IPS-NIHi11 (cell line): ENCODE data around the gene B4GAT1.
"Not testable (repeated sequence)": the region's sequence is repeated elsewhere in the genome, so short reads cannot be mapped to it uniquely, and the experiment has no call there.

Experiments
- DNase-seq: peaks from one replicate; pipeline ENCODE4 v3.0.0; 2012; ENCODE audit warnings: mixed read lengths, low spot score

The B4GAT1 gene

GRCh38 chr11:66322732-66323427 lies 24.5 kb downstream of the B4GAT1 start:
- DNase-seq, result no peak

- no peak for DNase-seq
These were observed 25.8 kb downstream of the B4GAT1 start for GRCh38 chr11:66321606-66322005.

GRCh38 chr11:66320748-66321147 lies 26.7 kb downstream of the B4GAT1 start:
- not testable (repeated sequence) for DNase-seq

- not testable (repeated sequence) for DNase-seq
These were observed 27.1 kb downstream of the B4GAT1 start for GRCh38 chr11:66320289-66320688.

GRCh38 chr11:66318600-66318970 lies 28.8 kb downstream of the B4GAT1 start:
- no peak for DNase-seq

- DNase-seq, result no peak
These were observed 29.5 kb downstream of the B4GAT1 start for GRCh38 chr11:66317723-66318599.

- no peak for DNase-seq
These were observed 30.1 kb downstream of the B4GAT1 start for GRCh38 chr11:66317322-66317722.

- DNase-seq, result peak; percentile 70
These were observed 30.6 kb downstream of the B4GAT1 start, which contains the start of gene CD248 for GRCh38 chr11:66316849-66317251. TSS of gene CD248 (minus strand) at chr11:66317044. CDS start at chr11:66317027, 17 bp downstream.

GRCh38 chr11:66315921-66316811 lies 31.3 kb downstream of the B4GAT1 start:
- DNase-seq, result no peak

DNA sequence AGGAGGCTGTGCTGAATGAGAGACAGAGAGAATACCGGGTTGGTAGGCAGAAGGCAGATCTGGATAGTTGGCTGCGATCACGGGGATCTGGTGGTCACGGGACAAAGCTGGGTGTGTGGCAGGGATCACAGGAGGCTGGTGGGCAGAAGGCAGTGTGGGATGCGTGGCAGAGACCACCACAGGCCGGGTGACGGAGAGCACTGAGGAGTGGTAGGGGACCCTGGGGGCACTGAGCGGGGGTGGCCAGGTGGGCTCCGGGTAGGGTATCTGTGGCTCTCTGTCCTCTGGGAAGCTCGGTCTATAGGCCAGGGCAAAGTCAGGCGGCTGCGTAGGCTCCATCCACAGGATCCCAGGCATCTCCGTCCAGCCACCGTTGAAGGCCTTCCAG lies 31.9 kb downstream of the B4GAT1 start:
- no peak for DNase-seq

GRCh38 chr11:66314561-66315497 lies 32.6 kb downstream of the B4GAT1 start:
- no peak for DNase-seq

- DNase-seq, result no peak
These were observed 33.3 kb downstream of the B4GAT1 start for GRCh38 chr11:66314186-66314501.

GRCh38 chr11:66313321-66314185 lies 33.9 kb downstream of the B4GAT1 start:
- peak; percentile 56 for DNase-seq

- peak; percentile 93 for DNase-seq
These were observed 34.7 kb downstream of the B4GAT1 start for GRCh38 chr11:66312549-66313320.

- peak; percentile 82 for DNase-seq
These were observed 35.4 kb downstream of the B4GAT1 start for GRCh38 chr11:66311965-66312548.

DNA sequence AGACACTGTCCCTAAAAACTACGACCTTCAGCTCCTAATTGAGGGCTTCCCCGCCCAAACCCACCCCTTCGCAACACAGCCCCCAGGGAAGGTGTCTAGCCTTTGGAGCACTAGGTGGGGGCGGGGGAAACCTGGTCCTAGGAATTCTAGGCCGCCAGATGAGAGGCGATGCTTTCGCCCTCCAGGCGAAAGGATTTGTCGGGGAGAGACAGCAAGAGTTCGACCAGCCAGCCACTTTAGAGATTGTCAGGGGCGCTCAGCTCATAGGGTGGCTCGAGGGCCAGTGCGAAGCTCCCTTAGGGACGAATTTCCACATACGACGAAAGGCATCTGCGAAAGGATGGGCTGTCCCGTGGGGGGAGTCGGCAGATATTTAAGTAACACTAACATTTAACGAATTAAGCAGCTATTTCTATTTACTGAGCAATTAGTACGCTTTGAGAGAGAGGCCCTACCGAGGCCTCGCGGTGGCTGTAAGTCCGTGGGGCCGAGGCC lies 35.9 kb downstream of the B4GAT1 start:
- DNase-seq, result no peak

DNA sequence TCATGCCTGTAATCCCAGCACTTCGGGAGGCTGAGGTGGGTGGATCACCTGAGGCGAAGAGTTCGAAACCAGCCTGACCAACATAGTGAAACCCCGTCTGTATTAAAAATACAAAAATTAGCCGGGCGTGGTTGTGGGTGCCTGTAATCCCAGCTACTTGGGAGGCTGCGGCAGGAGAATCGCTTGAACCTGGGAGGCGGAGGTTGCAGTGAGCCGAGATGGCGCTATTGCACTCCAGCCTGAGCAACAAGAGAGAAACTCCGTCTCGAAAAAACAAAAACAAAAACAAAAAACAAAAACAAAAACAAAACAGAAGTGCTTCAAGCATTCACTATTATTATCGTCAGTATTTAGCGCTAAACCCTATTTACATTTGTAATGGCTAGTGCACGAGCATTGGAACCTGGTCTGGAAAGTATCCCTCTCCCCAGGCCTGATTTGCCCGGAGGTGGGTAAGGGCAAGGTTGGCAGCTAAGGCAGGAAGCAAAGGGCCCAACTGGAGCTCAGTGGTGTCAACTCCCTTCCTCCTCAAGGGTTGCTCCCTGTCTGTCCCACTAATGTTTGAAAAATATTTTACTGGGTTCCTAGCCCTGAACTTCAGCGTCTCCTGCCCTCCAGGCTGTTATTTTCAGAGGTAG lies 36.5 kb downstream of the B4GAT1 start:
- DNase-seq, result not testable (repeated sequence)

GRCh38 chr11:66310324-66310723 lies 37.1 kb downstream of the B4GAT1 start:
- DNase-seq, result no peak
